Common myeloid progenitor, CD34-positive (primary cell): Measurements from ENCODE around the gene VPS35L.

ENCODE experiments used
- CTCF ChIA-PET: fragments of 350-600 bp; sonication (Branson Sonifier 250); formaldehyde crosslinking; loops from one replicate; lab custom pipeline; 2021; ENCODE audit warnings: antibody characterized with exemption; lab: Charles Lee
- POLR2A ChIA-PET: fragments of 350-600 bp; sonication (Branson Sonifier 250); formaldehyde crosslinking; loops from one replicate; lab custom pipeline; 2021; ENCODE audit warnings: antibody characterized with exemption; lab: Charles Lee
- DNase-seq, 3 donors: peaks; one replicate each; pipeline versions ENCODE4 v3.0.0 to v3.0.0-alpha.2; 2013
- H3K27ac ChIP-seq, 2 experiments: 1 replicate in 1 of 2; 2 replicates in 1 of 2; pipeline ENCODE4 v1.7.0; 2013; ENCODE audit warnings: inconsistent platforms in 2 of 2, low read length in 2 of 2, mild to moderate bottlenecking in 2 of 2, low read depth in 1 of 2, moderate library complexity in 1 of 2; ENCODE audit not compliant: severe bottlenecking in 2 of 2, insufficient read depth in 1 of 2, poor library complexity in 1 of 2
- H3K27me3 ChIP-seq, 5 experiments: replicated peaks in 2 of 5; 1 replicate in 3 of 5; 2 replicates in 2 of 5; pipeline versions ENCODE4 v1.6.1 to v1.7.0; 2013; ENCODE audit warnings: low read length in 4 of 5, mild to moderate bottlenecking in 2 of 5, moderate library complexity in 2 of 5, inconsistent platforms in 1 of 5; ENCODE audit not compliant: insufficient read depth in 5 of 5, control insufficient read depth in 4 of 5
- H3K36me3 ChIP-seq, 4 experiments: 1 replicate in 2 of 4; 2 replicates in 2 of 4; pipeline versions ENCODE4 v1.6.1 to v1.7.0; 2013; ENCODE audit warnings: low read length in 3 of 4, control low read depth in 1 of 4, mild to moderate bottlenecking in 1 of 4; ENCODE audit not compliant: control insufficient read depth in 4 of 4, insufficient read depth in 4 of 4
- H3K4me1 ChIP-seq, 4 experiments: 1 replicate in 3 of 4; 2 replicates in 1 of 4; pipeline versions ENCODE4 v1.6.1 to v1.7.1; 2013; ENCODE audit warnings: low read length in 3 of 4, mild to moderate bottlenecking in 3 of 4, control low read depth in 1 of 4, inconsistent platforms in 1 of 4, moderate library complexity in 1 of 4; ENCODE audit not compliant: control insufficient read depth in 4 of 4, insufficient read depth in 4 of 4; ENCODE audit errors: control extremely low read depth in 1 of 4
- H3K4me3 ChIP-seq, 7 experiments: 1 replicate in 4 of 7; 2 replicates in 3 of 7; pipeline versions ENCODE4 v1.5.1 to v1.7.0; 2013; ENCODE audit warnings: mild to moderate bottlenecking in 7 of 7, low read length in 6 of 7, moderate library complexity in 6 of 7, inconsistent platforms in 2 of 7, low read depth in 2 of 7, control low read depth in 1 of 7; ENCODE audit not compliant: insufficient read depth in 4 of 7, control insufficient read depth in 1 of 7; ENCODE audit errors: extremely low read depth in 1 of 7
- H3K9me3 ChIP-seq, 5 experiments: 1 replicate in 4 of 5; 2 replicates in 1 of 5; pipeline versions ENCODE4 v1.6.1 to v1.7.1; 2013; ENCODE audit warnings: low read length in 4 of 5, mild to moderate bottlenecking in 2 of 5, inconsistent platforms in 1 of 5, low read depth in 1 of 5, moderate library complexity in 1 of 5; ENCODE audit not compliant: control insufficient read depth in 4 of 5, insufficient read depth in 2 of 5; ENCODE audit errors: control extremely low read depth in 1 of 5
- WGBS: methylation state at CpG from one replicate; pipeline ENCODE4 v1.1.5; 2013; ENCODE audit not compliant: insufficient coverage; 5-methylcytosine and 5-hydroxymethylcytosine counted together

VPS35L gene

GRCh38 chr16:19705843-19706242 is 150.3 kb downstream of the VPS35L start:
- no peak overlapping the region for H3K27ac ChIP-seq
- ChIA-PET CTCF (no interaction called here), POLR2A (no interaction called here)

GRCh38 chr16:19706846-19707245 is 151.3 kb downstream of the VPS35L start:
- CTCF ChIA-PET = no interaction called here
- POLR2A ChIA-PET = no interaction called here
- Histone ChIP-seq H3K9me3 (no peaks in the 10 kb centered on the region), H3K4me3 (no peak overlapping the region), H3K27ac (no peak overlapping the region), H3K36me3 (peaks cover 12 to 90% (median 60%) of the 10 kb centered on the region in 4 experiments), H3K4me1 (no peaks in the 10 kb centered on the region), H3K27me3 (no peaks in the 10 kb centered on the region)
- WGBS = 96% methylated on average over 15 of the region's 15 CpGs
- no peak for DNase-seq

More at GRCh38 chr16:19705843-19706242, 150.3 kb downstream of the VPS35L start:
- no peak overlapping the region for H3K4me3 ChIP-seq
- H3K27me3 ChIP-seq = no peaks in the 10 kb centered on the region
- 100% methylated on average over 2 of the region's 5 CpGs for WGBS
- no peaks in the 10 kb centered on the region for H3K4me1 ChIP-seq
- no peak for DNase-seq
- no peaks in the 10 kb centered on the region for H3K9me3 ChIP-seq
- H3K36me3 ChIP-seq = peaks cover 12 to 89% (median 56%) of the 10 kb centered on the region in 4 experiments

- Histone ChIP-seq H3K27me3 (no peaks in the 10 kb centered on the region), H3K4me1 (no peaks in the 10 kb centered on the region), H3K36me3 (peaks cover 10 to 92% (median 58%) of the 10 kb centered on the region in 4 experiments), H3K27ac (no peak overlapping the region), H3K9me3 (no peaks in the 10 kb centered on the region), H3K4me3 (no peak overlapping the region)
- DNase-seq = no peak
- WGBS = 96% methylated on average over 9 of the region's 22 CpGs
- ChIA-PET POLR2A (no interaction called here), CTCF (no interaction called here)
Measured at GRCh38 chr16:19707569-19708295, 152.2 kb downstream of the VPS35L start.

GRCh38 chr16:19708296-19709205 is 153.0 kb downstream of the VPS35L start:
- Histone ChIP-seq H3K27ac (no peak overlapping the region), H3K4me3 (no peak overlapping the region), H3K27me3 (no peaks in the 10 kb centered on the region), H3K36me3 (peaks cover 8 to 90% (median 53%) of the 10 kb centered on the region in 4 experiments), H3K9me3 (no peaks in the 10 kb centered on the region), H3K4me1 (no peaks in the 10 kb centered on the region)
- POLR2A ChIA-PET = no interaction called here
- CTCF ChIA-PET = no interaction called here
- WGBS = 91% methylated on average over 17 of the region's 18 CpGs
- no peak for DNase-seq

- CTCF ChIA-PET = no interaction called here
- Histone ChIP-seq H3K9me3 (no peaks in the 10 kb centered on the region), H3K27me3 (no peaks in the 10 kb centered on the region), H3K4me1 (no peaks in the 10 kb centered on the region), H3K4me3 (no peak overlapping the region), H3K27ac (no peak overlapping the region), H3K36me3 (peaks cover 5 to 89% (median 52%) of the 10 kb centered on the region in 4 experiments)
- no peak for DNase-seq
- POLR2A ChIA-PET = no interaction called here
- WGBS = 98% methylated on average over 22 of the region's 22 CpGs
Measured at GRCh38 chr16:19709381-19710136, 154.1 kb downstream of the VPS35L start.

- POLR2A ChIA-PET = no interaction called here
- H3K36me3 ChIP-seq = peaks cover under 1 to 87% (median 46%) of the 10 kb centered on the region in 4 experiments
- no peak for DNase-seq
- CTCF ChIA-PET = no interaction called here
- H3K9me3 ChIP-seq = no peaks in the 10 kb centered on the region
- WGBS = 90% methylated on average over 20 of the region's 23 CpGs
- H3K4me3 ChIP-seq = no peak overlapping the region
- H3K4me1 ChIP-seq = no peaks in the 10 kb centered on the region
- H3K27ac ChIP-seq = no peak overlapping the region
- H3K27me3 ChIP-seq = no peaks in the 10 kb centered on the region
Measured at GRCh38 chr16:19710191-19710908, 154.8 kb downstream of the VPS35L start.
